ENCODE data around the gene CABLES1.
A peak's percentile ranks its signal among the peaks of the same experiment; 100 is the strongest.

Gene CABLES1

GRCh38 chr18:23223641-23224040 lies 88.4 kb downstream of the CABLES1 start:
- no peak for DNase-seq (ENCODE audit: low spot score)

- DNase-seq (ENCODE audit: low spot score) = no peak
These were observed 90.2 kb downstream of the CABLES1 start for GRCh38 chr18:23225503-23225902.

- no peak for DNase-seq (ENCODE audit: low spot score)
These were observed 91.1 kb downstream of the CABLES1 start for GRCh38 chr18:23226391-23226790.

GRCh38 chr18:23226930-23227725 lies 91.8 kb downstream of the CABLES1 start:
- no peak for DNase-seq (ENCODE audit: low spot score)

- DNase-seq (ENCODE audit: low spot score) = no peak
These were observed 92.4 kb downstream of the CABLES1 start for GRCh38 chr18:23227726-23228070.

- DNase-seq (ENCODE audit: low spot score) = no peak
These were observed 93.1 kb downstream of the CABLES1 start for GRCh38 chr18:23228102-23229061.

GRCh38 chr18:23229472-23229871 lies 94.2 kb downstream of the CABLES1 start:
- DNase-seq (ENCODE audit: low spot score) = no peak

- no peak for DNase-seq (ENCODE audit: low spot score)
These were observed 95.4 kb downstream of the CABLES1 start for GRCh38 chr18:23230686-23231085.

- peak; percentile 37 for DNase-seq (ENCODE audit: low spot score)
These were observed 96.2 kb downstream of the CABLES1 start for GRCh38 chr18:23231340-23232021.

GRCh38 chr18:23232331-23232730 lies 97.0 kb downstream of the CABLES1 start:
- DNase-seq (ENCODE audit: low spot score) = no peak

GRCh38 chr18:23234619-23235018 lies 99.3 kb downstream of the CABLES1 start:
- no peak for DNase-seq (ENCODE audit: low spot score)

GRCh38 chr18:23235336-23235735 lies 100.1 kb downstream of the CABLES1 start:
- no peak for DNase-seq (ENCODE audit: low spot score)

GRCh38 chr18:23235860-23236259 lies 100.6 kb downstream of the CABLES1 start:
- no peak for DNase-seq (ENCODE audit: low spot score)

GRCh38 chr18:23236876-23237468 lies 101.7 kb downstream of the CABLES1 start:
- DNase-seq (ENCODE audit: low spot score) = no peak

- no peak for DNase-seq (ENCODE audit: low spot score)
These were observed 102.4 kb downstream of the CABLES1 start for GRCh38 chr18:23237524-23238151.

GRCh38 chr18:23238152-23238531 lies 102.9 kb downstream of the CABLES1 start:
- no peak for DNase-seq (ENCODE audit: low spot score)

- DNase-seq (ENCODE audit: low spot score) = no peak
These were observed 103.5 kb downstream of the CABLES1 start for GRCh38 chr18:23238651-23239349.

GRCh38 chr18:23239350-23239692 lies 104.0 kb downstream of the CABLES1 start:
- no peak for DNase-seq (ENCODE audit: low spot score)

GRCh38 chr18:23239885-23240608 lies 104.8 kb downstream of the CABLES1 start:
- DNase-seq (ENCODE audit: low spot score) = no peak

- no peak for DNase-seq (ENCODE audit: low spot score)
These were observed 105.3 kb downstream of the CABLES1 start for GRCh38 chr18:23240609-23240930.

Data from globus pallidus (tissue), 1 donor.